T follicular helper cell (primary cell): Measurements from ENCODE around the gene RNU7-1.
"Not testable (repeated sequence)": the region's sequence is repeated elsewhere in the genome, so short reads cannot be mapped to it uniquely, and the experiment has no call there.

Source experiments
- DNase-seq: peaks from one replicate; pipeline ENCODE4 v3.0.0-alpha.2; 2020; ENCODE audit warnings: low read depth
- total RNA-seq, 2 experiments: gene quantifications; one replicate each; lab custom pipeline; 2026; lab: John Stamatoyannopoulos, UW

RNU7-1 gene
- 0 reads per million in 2 experiments for total RNA-seq

- peak; percentile 60 for DNase-seq
Measured at GRCh38 chr12:6943722-6944380, at the start of gene RNU7-1, which contains the start of gene C12orf57. Gene RNU7-1 (plus strand): TSS chr12:6943816. Gene C12orf57 (plus strand): TSS chr12:6944022. CDS start chr12:6944122, 100 bp downstream.

GRCh38 chr12:6894321-6894720, 49.3 kb upstream of the RNU7-1 start:
- no peak for DNase-seq

GRCh38 chr12:6896846-6897435, 46.7 kb upstream of the RNU7-1 start:
- no peak for DNase-seq

GRCh38 chr12:6899427-6899826, 44.2 kb upstream of the RNU7-1 start:
- no peak for DNase-seq

- no peak for DNase-seq
Measured at GRCh38 chr12:6899837-6900519, 43.6 kb upstream of the RNU7-1 start.

GRCh38 chr12:6902448-6902847, 41.2 kb upstream of the RNU7-1 start:
- DNase-seq: no peak

- no peak for DNase-seq
Measured at GRCh38 chr12:6903722-6904121, 39.9 kb upstream of the RNU7-1 start.

- peak; percentile 97 for DNase-seq
Measured at GRCh38 chr12:6904280-6905276, 39.0 kb upstream of the RNU7-1 start, which contains the start of gene LRRC23. Gene LRRC23 (plus strand): TSS chr12:6904822. CDS start chr12:6905634, 812 bp downstream.

- DNase-seq: no peak
Measured at GRCh38 chr12:6905414-6906040, 38.1 kb upstream of the RNU7-1 start.

- not testable (repeated sequence) for DNase-seq
Measured at GRCh38 chr12:6908141-6908540, 35.5 kb upstream of the RNU7-1 start.

GRCh38 chr12:6909421-6910145, 34.0 kb upstream of the RNU7-1 start:
- DNase-seq: no peak

GRCh38 chr12:6912164-6912935, 31.3 kb upstream of the RNU7-1 start:
- no peak for DNase-seq

GRCh38 chr12:6914246-6914946, 29.2 kb upstream of the RNU7-1 start, which contains the start of gene ENO2:
Gene ENO2 (plus strand): TSS chr12:6914580. CDS start chr12:6915833, 1,253 bp downstream.
- DNase-seq: peak; percentile 81

- DNase-seq: no peak
Measured at GRCh38 chr12:6914947-6915788, 28.4 kb upstream of the RNU7-1 start.

- DNase-seq: no peak
Measured at GRCh38 chr12:6915789-6916285, 27.8 kb upstream of the RNU7-1 start.

- no peak for DNase-seq
Measured at GRCh38 chr12:6916426-6917200, 27.0 kb upstream of the RNU7-1 start.
